Measurements from ENCODE around the gene KCNJ8.

DNA sequence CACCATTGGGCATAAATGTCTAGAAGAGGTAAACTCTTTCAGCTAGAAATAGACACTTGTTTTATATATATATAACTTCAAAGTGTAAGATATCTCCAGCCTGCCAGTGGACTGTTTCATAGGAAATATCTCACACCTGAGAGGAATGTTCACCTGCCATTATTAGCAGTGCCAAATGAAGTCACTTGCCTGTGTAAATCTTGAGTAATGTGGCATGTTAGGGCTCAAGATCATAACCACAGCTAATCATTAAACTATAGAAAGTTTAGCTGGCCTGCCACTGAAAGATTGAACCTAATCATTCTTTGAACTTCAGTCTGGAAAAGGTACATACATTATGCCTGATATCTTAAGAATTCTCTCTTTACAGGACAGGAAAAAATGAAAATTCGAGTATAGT lies 25.5 kb upstream of the KCNJ8 start:
- no peak for TF ChIP-seq RAD21 (conservative IDR thresholded peaks at IDR 0.05 in 1 of 2, IDR thresholded peaks at IDR 0.05 in 1 of 2)
- no peak for TF ChIP-seq POLR2A (IDR thresholded peaks at IDR 0.05; ENCODE audit: low read length)
- TF ChIP-seq, protein P1, sequence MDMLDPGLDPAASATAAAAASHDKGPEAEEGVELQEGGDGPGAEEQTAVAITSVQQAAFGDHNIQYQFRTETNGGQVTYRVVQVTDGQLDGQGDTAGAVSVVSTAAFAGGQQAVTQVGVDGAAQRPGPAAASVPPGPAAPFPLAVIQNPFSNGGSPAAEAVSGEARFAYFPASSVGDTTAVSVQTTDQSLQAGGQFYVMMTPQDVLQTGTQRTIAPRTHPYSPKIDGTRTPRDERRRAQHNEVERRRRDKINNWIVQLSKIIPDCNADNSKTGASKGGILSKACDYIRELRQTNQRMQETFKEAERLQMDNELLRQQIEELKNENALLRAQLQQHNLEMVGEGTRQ (IDR thresholded peaks at IDR 0.05) = no peak
- TF ChIP-seq, protein P2, sequence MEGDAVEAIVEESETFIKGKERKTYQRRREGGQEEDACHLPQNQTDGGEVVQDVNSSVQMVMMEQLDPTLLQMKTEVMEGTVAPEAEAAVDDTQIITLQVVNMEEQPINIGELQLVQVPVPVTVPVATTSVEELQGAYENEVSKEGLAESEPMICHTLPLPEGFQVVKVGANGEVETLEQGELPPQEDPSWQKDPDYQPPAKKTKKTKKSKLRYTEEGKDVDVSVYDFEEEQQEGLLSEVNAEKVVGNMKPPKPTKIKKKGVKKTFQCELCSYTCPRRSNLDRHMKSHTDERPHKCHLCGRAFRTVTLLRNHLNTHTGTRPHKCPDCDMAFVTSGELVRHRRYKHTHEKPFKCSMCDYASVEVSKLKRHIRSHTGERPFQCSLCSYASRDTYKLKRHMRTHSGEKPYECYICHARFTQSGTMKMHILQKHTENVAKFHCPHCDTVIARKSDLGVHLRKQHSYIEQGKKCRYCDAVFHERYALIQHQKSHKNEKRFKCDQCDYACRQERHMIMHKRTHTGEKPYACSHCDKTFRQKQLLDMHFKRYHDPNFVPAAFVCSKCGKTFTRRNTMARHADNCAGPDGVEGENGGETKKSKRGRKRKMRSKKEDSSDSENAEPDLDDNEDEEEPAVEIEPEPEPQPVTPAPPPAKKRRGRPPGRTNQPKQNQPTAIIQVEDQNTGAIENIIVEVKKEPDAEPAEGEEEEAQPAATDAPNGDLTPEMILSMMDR (IDR thresholded peaks at IDR 0.05) = no peak
- TF ChIP-seq PHF8 (IDR thresholded peaks at IDR 0.05; ENCODE audit: borderline replicate concordance, low read depth) = no peak
- TF ChIP-seq, protein P3, sequence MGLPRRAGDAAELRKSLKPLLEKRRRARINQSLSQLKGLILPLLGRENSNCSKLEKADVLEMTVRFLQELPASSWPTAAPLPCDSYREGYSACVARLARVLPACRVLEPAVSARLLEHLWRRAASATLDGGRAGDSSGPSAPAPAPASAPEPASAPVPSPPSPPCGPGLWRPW (IDR thresholded peaks at IDR 0.05) = no peak
- TF ChIP-seq CBX8 (IDR thresholded peaks at IDR 0.05) = no peak
- TF ChIP-seq CEBPB (IDR thresholded peaks at IDR 0.05) = no peak
- no peak for TF ChIP-seq ZFP36 (IDR thresholded peaks at IDR 0.05; ENCODE audit: borderline replicate concordance, partially characterized antibody)
- no peak for TF ChIP-seq REST (IDR thresholded peaks at IDR 0.05)
- no peak for TF ChIP-seq RFX5 (IDR thresholded peaks at IDR 0.05)
- TF ChIP-seq MAZ (IDR thresholded peaks at IDR 0.05; ENCODE audit: borderline replicate concordance, low read depth, low read length) = no peak
- TF ChIP-seq JUN (IDR thresholded peaks at IDR 0.05) = no peak
- TF ChIP-seq EP300 (IDR thresholded peaks at IDR 0.05) = no peak

All from A549 (cell line).